ENCODE results near the gene CIC.
"Not testable (repeated sequence)": the region's sequence is repeated elsewhere in the genome, so short reads cannot be mapped to it uniquely, and the experiment has no call there.

CIC gene

DNA sequence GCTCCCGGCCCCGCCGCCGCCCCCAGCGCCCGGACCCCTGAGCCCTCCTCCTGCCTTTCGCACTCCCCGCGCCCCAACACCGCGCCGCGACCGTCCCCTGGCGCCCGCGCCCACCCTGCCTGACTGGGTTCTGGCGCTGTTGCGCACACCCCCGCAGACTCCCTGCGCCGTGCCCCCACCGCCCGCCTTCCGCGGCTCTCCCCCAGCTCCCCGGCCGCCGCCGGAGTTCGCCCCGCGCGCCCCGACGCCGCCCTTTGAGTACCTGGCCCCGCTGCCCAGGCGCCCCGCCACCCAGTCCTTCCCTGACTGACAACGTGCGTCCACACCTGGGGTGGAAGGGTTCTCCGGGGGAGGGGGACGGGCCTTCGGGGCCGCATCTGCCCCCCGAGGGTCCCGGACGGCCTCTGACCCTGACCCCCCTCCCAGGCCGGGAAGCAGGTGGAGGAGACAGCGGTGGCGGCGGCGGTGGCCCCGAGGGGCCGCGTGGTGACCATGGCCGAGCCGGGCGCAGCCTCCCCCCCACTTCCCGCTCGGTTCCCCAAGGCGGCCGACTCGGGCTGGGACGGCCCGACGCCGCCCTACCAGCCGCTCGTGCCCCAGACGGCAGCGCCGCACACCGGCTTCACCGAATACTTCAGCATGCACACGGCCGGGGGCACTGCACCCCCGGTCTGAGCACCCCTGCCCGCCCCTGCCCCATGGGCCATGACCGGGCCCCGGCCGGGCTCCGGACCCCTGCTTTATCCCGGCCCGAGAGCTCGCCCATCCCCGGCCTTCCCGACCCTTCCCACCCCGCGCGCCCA lies 55.0 kb downstream of the CIC start:
- in situ Hi-C loops (cut with MboI; ENCODE audit: low pct_unique_long_range_greater_than_20kb, low sequenced_read_pairs) = no loop called here
- DNase-seq = no peak

DNA sequence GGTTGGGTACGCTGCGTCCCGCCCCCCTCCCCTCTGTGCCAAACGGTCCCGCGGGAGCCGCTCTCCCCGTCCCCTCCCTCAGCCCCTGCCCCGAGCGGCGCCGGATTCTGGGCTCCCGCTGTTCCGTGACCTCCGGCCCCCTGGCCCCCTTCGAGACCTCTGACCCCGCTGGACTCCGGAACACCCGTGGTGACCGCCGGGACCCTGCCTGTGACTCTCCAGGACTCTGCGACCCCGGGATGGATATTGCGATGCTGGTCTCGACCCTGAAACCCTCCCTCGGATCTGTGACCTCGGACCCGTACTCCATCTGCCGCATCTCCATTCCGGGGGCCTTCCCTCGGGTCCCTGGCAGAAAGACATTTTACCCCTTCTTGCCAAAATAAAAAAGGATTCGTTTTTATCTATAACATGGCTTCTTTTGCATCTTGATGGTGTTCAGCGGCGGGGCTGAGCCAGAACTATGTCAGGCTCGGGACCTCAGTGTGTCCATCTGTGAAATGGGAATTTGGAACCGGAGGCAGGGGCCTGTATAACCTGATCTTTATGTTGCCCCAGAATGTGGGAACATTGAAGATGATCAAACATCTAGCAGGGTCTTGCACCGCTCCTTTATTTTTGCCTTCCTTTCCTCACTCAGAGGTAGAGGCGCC lies 55.7 kb downstream of the CIC start:
- no peak for DNase-seq
- in situ Hi-C loops (cut with MboI; ENCODE audit: low pct_unique_long_range_greater_than_20kb, low sequenced_read_pairs) = no loop called here

DNA sequence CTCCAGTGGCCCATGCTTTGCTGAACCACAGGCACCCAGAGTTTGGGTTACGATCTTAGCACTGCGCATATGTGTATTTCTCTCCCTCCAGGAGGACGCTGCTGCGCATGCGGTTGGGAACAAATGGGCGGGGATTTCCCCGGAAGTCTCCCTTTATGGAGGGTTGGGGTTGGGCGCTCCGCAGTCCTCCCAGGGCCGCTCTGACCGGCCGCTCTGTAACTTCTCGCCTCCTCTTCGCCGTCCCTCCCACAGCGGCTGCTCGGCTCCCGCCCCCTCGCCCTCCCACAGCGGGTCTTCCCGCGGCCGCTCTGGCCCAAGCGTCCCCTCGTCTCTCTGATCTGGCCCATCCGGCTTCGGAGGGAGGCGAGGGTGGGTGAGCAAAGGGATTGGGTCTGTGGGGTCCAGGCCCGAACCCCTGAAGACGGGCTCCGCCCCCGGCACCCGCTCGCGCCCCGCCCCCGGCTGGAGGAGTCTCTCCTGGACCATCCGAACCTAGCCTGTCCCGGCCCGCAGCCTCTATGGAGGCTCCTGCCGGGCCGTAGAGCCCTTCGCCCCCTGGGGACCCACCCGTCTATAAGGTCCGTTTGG lies 56.4 kb downstream of the CIC start, which contains the start of gene MEGF8:
TSS of gene MEGF8 (plus strand) at position 328 of the 588 bp plus-strand sequence. CDS start 609 bp downstream, outside the sequence.
- peak; percentile 99 for DNase-seq
- in situ Hi-C loops (cut with MboI; ENCODE audit: low pct_unique_long_range_greater_than_20kb, low sequenced_read_pairs) = no loop called here

DNA sequence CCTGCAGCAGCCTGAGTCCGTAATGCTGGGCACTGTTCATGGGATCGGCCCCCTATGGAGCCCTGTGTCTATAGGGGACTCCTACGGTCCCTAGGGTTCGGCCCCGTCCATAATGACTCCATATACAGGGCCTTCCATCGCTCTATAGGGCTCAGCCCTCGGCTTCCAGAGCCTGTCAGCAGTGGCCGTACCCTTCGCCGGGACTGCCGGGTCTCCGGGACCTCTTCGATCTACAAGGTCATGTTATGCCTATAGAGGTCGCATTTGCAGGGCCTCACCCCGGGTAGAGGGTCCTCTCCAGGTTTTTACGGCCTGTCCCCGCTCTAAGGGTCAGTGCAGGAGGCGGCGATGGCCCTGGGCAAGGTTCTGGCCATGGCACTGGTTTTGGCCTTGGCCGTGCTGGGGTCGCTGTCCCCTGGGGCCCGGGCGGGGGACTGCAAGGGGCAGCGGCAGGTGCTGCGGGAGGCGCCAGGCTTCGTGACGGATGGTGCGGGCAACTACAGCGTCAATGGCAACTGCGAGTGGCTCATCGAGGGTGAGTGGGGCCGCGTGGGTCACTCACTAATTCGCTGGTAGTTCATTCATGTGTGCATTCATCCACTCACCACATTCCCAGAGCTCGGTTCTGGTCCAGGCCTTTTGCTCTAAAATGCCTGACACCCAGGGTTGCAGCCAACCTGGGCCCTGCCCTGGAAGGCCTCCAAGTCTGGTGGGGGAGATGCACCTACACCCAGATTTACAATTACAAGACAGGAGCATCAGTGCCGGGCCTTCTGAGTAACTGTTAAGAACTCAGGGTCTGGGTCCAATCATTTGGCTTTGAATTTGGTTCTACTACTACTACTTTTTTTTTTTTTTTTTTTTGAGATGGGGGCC lies 57.1 kb downstream of the CIC start:
- in situ Hi-C loops (cut with MboI; ENCODE audit: low pct_unique_long_range_greater_than_20kb, low sequenced_read_pairs) = no loop called here
- DNase-seq = peak; percentile 44

DNA sequence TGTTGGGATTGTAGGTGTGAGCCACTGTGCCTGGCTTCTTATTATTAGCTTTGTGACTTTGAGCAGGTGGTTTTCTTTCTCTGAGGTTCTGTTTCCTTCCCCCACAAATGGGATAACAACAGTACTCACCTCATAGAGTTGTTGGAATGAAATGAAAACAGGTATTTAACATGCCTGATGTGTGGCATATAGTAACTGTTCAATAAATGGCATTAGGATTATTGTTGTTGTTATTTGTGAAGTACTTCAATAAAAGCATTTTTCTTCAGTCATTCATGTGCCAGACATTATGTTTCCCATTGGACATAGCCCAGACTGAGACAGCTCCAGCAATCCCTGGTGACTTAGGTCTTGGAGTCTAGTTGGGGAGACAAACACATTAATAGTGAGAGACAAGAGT lies 57.9 kb downstream of the CIC start:
- DNase-seq = no peak

DNA sequence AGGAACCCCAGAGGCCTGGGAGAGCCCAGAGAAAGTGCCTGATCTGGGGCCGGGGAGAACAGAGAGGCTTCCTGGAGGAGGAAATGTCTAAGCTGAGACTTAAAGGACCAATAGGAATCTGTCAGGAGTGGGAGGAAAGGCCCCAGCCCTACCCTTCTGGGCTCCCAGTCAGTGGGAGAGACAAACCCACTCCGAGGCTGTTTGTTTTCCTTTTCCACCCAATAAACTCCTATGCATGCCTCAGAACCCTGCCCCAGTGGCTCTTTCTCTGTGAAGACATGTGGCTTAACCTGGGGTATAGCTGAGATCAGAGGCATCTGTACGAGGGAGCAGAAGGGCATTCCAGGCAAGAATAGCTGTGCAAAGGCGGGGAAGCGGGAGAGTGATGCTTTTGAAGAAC lies 58.3 kb downstream of the CIC start:
- in situ Hi-C loops (cut with MboI; ENCODE audit: low pct_unique_long_range_greater_than_20kb, low sequenced_read_pairs) = no loop called here
- DNase-seq = no peak

More for the DNA sequence above, 57.9 kb downstream of the CIC start:
- in situ Hi-C loops (cut with MboI; ENCODE audit: low pct_unique_long_range_greater_than_20kb, low sequenced_read_pairs) = no loop called here

DNA sequence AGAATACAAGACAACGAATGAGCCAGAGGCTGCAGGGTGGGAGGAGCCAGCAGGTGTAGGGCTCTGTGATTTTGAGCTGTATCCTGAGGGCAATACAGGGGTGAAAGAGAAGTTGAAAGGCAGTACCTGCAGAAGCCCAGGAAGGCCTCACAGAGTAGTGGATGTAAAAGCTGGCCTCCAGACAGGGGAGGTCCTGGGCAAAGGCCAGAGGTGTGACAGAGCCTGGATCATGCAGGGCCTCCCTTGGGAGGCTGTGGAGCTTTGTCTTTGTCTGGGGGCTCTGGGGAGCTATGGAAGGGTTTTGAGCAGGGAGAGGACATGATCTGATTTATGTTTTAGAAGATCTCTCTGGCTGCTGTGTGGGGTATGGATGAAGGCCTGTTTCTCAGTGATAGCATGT lies 59.1 kb downstream of the CIC start:
- in situ Hi-C loops (cut with MboI; ENCODE audit: low pct_unique_long_range_greater_than_20kb, low sequenced_read_pairs) = no loop called here
- DNase-seq = no peak

DNA sequence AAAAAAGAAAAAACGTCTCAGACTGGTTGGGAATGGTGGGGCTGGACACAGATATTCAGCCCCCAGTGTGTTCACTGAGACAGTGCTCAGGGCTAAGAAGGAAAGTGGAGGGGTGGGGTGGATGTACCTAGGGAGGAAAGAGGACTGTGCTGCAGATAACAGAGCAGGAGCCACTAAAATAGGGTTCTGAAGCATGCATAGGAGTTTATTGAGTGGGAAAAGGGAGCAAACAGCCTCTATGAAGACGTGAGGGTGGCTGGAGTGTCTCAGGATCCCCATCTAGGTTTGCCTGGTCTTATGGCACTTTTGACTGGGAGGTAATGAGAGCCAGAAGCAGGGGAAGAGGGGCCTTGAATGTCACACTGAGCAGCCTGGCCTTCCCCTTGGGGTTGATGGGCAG lies 59.8 kb downstream of the CIC start:
- DNase-seq = no peak
- in situ Hi-C loops (cut with MboI; ENCODE audit: low pct_unique_long_range_greater_than_20kb, low sequenced_read_pairs) = no loop called here

DNA sequence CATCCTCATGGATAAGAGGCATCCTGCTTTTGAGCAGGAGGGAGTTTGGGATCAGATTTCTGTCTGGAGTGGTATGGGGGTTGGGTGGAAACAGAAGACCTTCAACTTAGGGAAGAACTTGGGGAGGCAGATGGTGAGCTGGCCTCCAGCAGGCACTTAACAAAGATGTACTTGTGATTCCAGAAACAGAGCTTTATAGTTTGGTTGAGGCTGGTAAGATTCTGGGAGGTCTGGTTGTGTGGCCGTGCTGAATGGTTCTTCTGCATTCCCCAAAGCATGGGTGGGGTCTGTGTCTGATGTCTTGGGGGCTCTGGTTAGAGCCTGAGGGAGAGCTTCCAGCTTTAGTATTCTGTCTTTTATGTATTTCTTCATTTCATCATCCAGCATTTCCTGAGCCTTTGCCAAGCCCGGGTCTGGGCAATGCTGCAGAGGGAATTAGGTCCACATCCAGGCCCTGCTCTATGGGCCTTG lies 61.2 kb downstream of the CIC start:
- in situ Hi-C loops (cut with MboI; ENCODE audit: low pct_unique_long_range_greater_than_20kb, low sequenced_read_pairs) = no loop called here
- no peak for DNase-seq

DNA sequence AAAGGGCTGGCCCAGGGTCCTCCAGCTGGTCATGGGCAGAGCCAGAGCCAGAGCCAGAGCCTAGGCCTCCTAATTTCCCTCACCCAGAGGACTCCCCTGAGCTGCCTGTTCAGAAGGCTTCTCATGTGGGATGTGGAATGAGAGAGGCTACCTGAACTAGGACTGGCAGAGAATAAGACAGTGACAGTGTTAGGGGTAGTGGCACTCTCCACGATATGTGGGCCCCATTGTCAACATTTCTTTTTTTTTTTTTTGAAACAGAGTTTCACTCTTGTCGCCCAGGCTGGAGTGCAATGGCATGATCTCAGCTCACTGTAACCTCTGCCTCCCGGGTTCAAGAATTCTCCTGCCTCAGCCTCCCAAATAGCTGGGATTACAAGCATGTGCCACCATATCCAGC lies 62.3 kb downstream of the CIC start:
- in situ Hi-C loops (cut with MboI; ENCODE audit: low pct_unique_long_range_greater_than_20kb, low sequenced_read_pairs); DNase-seq: not testable (repeated sequence)

DNA sequence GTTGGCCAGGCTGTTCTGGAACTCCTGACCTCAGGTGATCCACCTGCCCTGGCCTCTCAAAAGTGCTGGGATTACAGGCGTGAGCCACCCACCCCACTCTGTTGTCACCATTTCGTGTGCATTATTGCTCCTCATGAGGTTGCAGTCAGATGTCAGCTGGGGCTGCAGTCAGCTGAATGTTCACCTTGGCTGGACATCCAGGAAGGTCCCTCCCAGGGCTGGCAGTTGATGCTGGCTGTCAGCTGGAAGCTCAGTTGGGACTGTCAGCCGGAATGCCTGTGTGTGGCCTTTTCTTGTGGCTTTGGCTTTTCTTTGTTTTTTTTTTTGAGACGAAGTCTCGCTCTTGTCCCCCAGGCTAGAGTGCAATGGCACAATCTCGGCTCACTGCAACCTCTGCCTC lies 63.0 kb downstream of the CIC start:
- no peak for DNase-seq
- in situ Hi-C loops (cut with MboI; ENCODE audit: low pct_unique_long_range_greater_than_20kb, low sequenced_read_pairs) = no loop called here

DNA sequence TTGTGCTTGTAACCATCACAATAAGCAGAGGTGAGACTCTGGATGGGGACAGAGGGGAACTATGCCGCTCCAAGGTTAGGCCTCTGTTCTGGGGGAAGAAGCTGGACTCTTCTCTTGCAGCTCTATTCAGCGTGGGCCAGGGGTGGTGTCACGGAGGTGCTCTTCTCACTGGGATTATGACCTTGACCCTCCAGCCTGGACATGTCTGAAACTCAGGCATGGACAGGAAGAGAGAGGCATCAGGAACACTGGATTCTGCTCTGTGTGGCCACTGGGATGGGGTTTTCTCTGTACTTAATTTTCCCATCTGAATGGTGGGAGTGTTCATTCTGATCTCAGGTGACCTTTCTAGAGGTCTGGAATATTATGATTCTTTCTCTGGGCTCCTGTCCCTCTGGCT lies 64.0 kb downstream of the CIC start:
- DNase-seq = no peak
- in situ Hi-C loops (cut with MboI; ENCODE audit: low pct_unique_long_range_greater_than_20kb, low sequenced_read_pairs) = no loop called here

DNA sequence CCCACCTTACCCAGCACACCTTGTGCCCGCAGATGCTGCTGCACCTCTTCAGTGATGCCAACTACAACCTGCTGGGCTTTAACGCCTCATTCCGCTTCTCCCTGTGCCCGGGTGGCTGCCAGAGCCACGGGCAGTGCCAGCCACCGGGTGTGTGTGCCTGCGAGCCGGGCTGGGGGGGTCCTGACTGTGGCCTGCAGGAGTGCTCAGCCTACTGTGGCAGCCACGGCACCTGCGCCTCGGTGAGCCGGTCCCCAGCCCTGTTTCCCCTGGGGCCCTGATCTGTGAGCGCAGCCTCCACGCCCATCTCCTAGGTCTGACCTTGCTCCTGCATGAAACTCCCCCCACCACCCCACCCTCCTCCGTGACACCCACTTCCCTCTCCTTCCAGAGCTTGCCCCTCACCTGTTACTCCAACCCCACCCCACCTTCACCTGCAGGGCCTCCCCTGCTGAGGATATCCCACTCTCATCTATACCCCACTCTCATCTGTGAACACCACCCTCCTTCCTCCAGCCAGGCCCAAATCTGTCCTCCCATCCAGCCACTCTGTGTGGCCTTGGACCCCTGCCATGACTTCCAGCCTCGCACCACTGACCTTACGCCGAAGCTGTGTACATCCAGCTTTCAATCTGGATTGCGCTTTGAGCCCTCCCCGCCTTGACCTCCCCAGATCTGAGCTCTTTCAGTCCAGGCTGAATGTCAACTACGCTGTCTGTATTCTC lies 65.1 kb downstream of the CIC start:
- no peak for DNase-seq
- in situ Hi-C loops (cut with MboI; ENCODE audit: low pct_unique_long_range_greater_than_20kb, low sequenced_read_pairs) = no loop called here

DNA sequence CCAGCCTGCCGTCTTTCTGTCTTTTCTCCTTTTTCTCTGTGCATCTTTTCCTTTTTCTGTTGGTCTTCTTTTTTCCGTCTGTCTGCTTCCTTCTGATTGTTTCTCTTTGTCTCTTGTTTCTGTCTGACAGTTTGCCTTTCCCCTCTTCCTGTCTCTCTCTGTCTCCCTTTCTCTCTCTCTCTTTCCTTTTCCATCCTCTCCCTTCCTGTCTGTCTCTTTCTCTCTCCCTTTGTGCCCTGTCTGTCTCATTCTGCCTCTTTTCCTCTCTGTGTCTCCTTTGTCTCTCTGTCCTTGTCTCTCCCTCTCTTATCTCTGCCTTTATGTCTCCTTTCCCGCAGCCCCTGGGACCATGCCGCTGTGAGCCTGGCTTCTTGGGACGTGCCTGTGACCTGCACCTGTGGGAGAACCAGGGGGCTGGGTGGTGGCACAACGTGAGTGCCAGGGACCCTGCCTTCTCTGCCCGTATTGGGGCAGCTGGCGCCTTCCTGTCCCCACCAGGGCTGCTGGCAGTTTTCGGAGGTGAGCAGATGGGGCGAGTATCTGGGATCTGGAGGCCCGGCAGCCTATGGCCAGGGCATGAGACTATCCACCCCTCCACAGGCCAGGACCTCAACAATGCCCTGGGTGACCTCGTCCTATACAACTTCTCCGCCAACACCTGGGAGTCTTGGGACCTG lies 65.8 kb downstream of the CIC start:
- in situ Hi-C loops (cut with MboI; ENCODE audit: low pct_unique_long_range_greater_than_20kb, low sequenced_read_pairs) = no loop called here
- no peak for DNase-seq

DNA sequence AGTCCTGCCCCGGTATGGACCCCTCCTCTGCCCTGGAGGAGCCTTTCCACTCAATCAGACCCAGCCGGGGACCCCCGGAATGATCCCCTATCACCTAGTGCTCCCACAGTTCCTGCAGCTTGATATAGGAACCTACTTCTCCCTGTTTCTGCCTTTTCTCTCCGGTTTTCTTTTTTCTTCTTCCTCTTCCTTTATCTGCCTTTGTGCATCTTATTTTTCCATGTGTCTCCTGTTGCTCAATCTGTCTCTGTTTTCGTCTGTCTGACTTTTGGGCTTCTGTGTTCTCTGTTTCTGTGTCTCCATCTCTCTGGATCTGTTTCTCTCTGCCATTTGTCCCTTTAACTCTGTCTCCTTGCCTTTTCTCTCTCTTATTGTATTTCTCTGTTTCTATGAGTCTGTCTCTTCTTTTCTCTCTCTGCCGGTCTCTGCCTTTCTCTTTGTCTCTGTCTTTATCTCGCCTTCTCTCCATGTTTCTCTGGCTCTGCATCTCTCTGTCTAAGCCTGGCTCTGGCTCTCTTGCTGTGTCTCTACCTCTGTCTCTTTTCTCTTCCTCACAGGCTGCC lies 66.4 kb downstream of the CIC start:
- DNase-seq = no peak
- in situ Hi-C loops (cut with MboI; ENCODE audit: low pct_unique_long_range_greater_than_20kb, low sequenced_read_pairs) = no loop called here

DNA sequence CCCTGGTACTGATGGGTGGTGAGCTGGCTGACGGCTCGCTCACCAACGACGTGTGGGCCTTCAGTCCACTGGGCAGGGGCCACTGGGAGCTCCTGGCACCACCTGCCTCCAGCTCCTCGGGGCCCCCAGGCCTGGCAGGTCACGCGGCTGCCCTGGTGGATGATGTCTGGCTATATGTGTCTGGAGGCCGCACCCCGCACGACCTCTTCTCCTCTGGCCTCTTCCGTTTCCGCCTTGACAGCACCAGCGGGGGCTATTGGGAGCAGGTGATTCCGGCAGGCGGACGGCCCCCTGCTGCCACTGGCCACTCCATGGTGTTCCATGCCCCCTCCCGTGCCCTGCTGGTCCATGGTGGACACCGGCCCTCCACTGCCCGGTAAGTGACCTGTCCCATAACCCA lies 66.9 kb downstream of the CIC start:
- DNase-seq = no peak
- in situ Hi-C loops (cut with MboI; ENCODE audit: low pct_unique_long_range_greater_than_20kb, low sequenced_read_pairs) = no loop called here

DNA sequence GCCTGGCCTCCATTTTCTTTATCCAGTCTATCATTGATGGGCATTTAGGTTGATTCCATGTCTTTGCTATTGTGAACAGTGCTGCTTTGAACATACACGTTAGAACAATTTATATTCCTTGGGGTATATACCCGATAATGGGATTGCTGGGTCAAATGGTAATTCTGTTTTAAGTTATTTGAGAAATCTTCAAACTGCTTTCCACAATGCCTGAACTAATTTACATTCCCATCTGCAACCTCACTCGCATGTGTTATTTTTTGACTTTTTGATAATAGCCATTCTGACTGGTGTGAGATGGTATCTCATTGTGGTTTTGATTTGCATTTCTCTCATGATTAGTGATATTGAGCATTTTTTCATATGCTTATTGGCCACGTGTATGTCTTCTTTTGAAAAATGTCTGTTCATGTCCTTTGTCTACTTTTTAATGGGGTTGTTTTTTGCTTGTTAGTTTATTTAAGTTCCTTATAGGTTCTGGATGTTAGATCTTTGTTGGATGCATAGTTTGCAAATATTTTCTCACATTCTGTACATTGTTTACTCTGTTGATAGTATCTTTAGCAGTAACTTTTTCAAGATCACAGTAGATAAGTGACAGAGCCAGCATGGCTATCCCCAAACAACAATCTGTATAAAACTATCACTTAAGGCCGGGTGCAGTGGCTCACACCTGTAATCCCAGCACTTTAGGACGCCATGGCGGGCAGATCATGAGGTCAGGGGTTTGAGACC lies 70.2 kb downstream of the CIC start:
- in situ Hi-C loops (cut with MboI; ENCODE audit: low pct_unique_long_range_greater_than_20kb, low sequenced_read_pairs); DNase-seq: not testable (repeated sequence)
